ENCODE measurements around the gene TMEM222.
A peak's percentile ranks its signal among the peaks of the same experiment; 100 is the strongest.

Gene TMEM222

DNA sequence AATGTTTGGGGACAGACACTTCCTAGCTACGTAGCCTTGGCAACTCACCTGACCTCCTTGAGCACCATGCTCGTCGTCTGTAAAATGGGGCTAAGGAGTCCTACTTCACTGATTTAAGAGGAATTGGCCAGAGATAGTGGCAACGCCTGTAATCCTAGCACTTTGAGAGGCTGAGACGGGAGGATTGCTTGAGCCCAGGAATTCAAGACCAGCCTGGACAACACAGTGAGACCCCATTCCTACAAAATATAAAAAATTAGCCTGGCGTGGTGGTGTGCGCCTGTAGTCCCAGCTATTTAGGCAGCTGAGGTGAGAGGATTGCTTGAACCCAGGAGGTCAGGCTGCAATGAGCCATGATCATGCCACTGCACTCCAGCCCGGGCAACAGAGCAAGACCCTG, 24.4 kb downstream of the TMEM222 start:
- 100% methylated on average over 3 of the region's 8 CpGs for WGBS (ENCODE audit: insufficient coverage)

GRCh38 chr1:27346991-27347624, 25.1 kb downstream of the TMEM222 start:
- Histone ChIP-seq H3K9me3 (ENCODE audit: control extremely low read depth in 1 of 5, control insufficient read depth in 4 of 5, insufficient read depth in 2 of 5, low read depth in 1 of 5, low read length in 4 of 5) (no peaks in the 10 kb centered on the region), H3K36me3 (ENCODE audit: control insufficient read depth in 4 of 4, insufficient read depth in 4 of 4, low read length in 3 of 4) (peaks cover 0 to 54% (median 22%) of the 10 kb centered on the region in 4 experiments), H3K4me3 (ENCODE audit: control insufficient read depth in 1 of 7, extremely low read depth in 1 of 7, insufficient read depth in 4 of 7, low read depth in 2 of 7, low read length in 6 of 7) (no peak overlapping the region), H3K4me1 (ENCODE audit: control extremely low read depth in 1 of 4, control insufficient read depth in 4 of 4, insufficient read depth in 4 of 4, low read length in 3 of 4) (peaks cover 0 to 34% (median 27%) of the 10 kb centered on the region in 4 experiments), H3K27ac (ENCODE audit: insufficient read depth in 1 of 2, low read depth in 1 of 2, low read length in 2 of 2, poor library complexity in 1 of 2, severe bottlenecking in 2 of 2) (no peak overlapping the region), H3K27me3 (replicated peaks in 2 of 5; ENCODE audit: control insufficient read depth in 4 of 5, insufficient read depth in 5 of 5, low read length in 4 of 5) (no peaks in the 10 kb centered on the region)
- no peak for DNase-seq
- CTCF ChIA-PET: interaction anchor here (1.2 to 7.2 kb wide), 5 partner anchors 9 to 47 kb away, joined by 4 to 102 read pairs (median 7); no protein-coding TSS in a partner anchor
- POLR2A ChIA-PET: no interaction called here
- 100% methylated on average over 7 of the region's 14 CpGs for WGBS (ENCODE audit: insufficient coverage)

More for the DNA sequence above, 24.4 kb downstream of the TMEM222 start:
- no peak overlapping the region for H3K27ac ChIP-seq (ENCODE audit: insufficient read depth in 1 of 2, low read depth in 1 of 2, low read length in 2 of 2, poor library complexity in 1 of 2, severe bottlenecking in 2 of 2)
- H3K4me1 ChIP-seq (ENCODE audit: control extremely low read depth in 1 of 4, control insufficient read depth in 4 of 4, insufficient read depth in 4 of 4, low read length in 3 of 4): peaks cover 0 to 40% (median 34%) of the 10 kb centered on the region in 4 experiments
- DNase-seq: no peak
- CTCF ChIA-PET: interaction anchor here (1.2 to 7.2 kb wide), 6 partner anchors 10 to 46 kb away, joined by 4 to 102 read pairs (median 9); no protein-coding TSS in a partner anchor
- H3K27me3 ChIP-seq (replicated peaks in 2 of 5; ENCODE audit: control insufficient read depth in 4 of 5, insufficient read depth in 5 of 5, low read length in 4 of 5): no peaks in the 10 kb centered on the region
- H3K9me3 ChIP-seq (ENCODE audit: control extremely low read depth in 1 of 5, control insufficient read depth in 4 of 5, insufficient read depth in 2 of 5, low read depth in 1 of 5, low read length in 4 of 5): no peaks in the 10 kb centered on the region
- no peak overlapping the region for H3K4me3 ChIP-seq (ENCODE audit: control insufficient read depth in 1 of 7, extremely low read depth in 1 of 7, insufficient read depth in 4 of 7, low read depth in 2 of 7, low read length in 6 of 7)
- peaks cover 0 to 50% (median 21%) of the 10 kb centered on the region in 4 experiments for H3K36me3 ChIP-seq (ENCODE audit: control insufficient read depth in 4 of 4, insufficient read depth in 4 of 4, low read length in 3 of 4)
- POLR2A ChIA-PET: no interaction called here

DNA sequence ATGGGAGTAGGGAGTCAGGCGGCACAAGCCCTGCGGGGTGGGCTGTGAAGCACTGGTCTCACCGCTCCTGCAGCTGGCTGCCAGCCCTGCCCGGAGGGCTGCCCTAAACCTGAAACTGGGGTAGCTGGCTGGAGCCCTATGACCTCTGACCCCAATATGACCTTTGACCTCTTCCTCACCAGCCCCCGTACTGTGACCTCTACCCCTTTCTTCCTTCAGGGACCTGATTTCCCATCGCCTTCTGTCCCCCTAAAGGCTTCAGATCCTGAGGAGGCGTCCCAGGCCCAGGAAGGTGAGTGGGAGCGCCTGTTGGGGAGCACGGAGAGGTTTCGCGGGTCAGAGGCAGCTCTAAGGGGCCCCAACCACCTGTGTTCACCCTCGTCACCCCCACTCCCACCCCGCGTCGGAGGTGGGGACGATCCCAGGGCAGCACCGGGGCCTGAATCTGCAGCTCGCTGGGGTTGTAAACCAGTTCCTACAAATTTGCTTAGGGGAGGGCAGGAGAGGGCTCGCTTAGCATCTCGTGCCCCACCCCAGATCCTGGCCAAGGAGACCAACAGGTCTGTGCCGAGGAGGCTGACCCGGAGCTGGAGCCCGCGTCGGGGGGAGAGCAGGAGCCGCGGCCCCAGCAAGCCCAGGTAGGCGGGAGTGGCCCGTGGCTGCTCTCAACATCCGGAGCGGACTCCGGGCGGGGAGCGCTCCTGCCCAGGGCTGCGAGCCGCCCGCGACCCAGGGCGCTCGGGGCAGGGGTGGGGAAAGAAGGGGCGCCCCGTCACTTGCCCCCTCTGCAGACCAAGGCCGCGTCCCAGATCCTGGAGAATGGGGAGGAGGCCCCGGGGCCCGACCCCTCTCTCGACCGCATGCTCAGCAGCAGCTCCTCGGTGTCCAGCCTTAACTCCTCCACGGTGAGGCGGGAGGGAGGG, 27.2 kb downstream of the TMEM222 start:
- H3K4me3 ChIP-seq (ENCODE audit: control insufficient read depth in 1 of 7, extremely low read depth in 1 of 7, insufficient read depth in 4 of 7, low read depth in 2 of 7, low read length in 6 of 7): peak overlapping the region in 6 of 7 experiments; percentile 1 to 64 (median 52)
- WGBS (ENCODE audit: insufficient coverage): 53% methylated on average over 33 of the region's 51 CpGs
- peaks cover 0 to 61% (median 26%) of the 10 kb centered on the region in 4 experiments for H3K36me3 ChIP-seq (ENCODE audit: control insufficient read depth in 4 of 4, insufficient read depth in 4 of 4, low read length in 3 of 4)
- no peaks in the 10 kb centered on the region for H3K9me3 ChIP-seq (ENCODE audit: control extremely low read depth in 1 of 5, control insufficient read depth in 4 of 5, insufficient read depth in 2 of 5, low read depth in 1 of 5, low read length in 4 of 5)
- no peaks in the 10 kb centered on the region for H3K27me3 ChIP-seq (replicated peaks in 2 of 5; ENCODE audit: control insufficient read depth in 4 of 5, insufficient read depth in 5 of 5, low read length in 4 of 5)
- ChIA-PET POLR2A (no interaction called here), CTCF (interaction anchor here (0.7 to 2.2 kb wide), 7 partner anchors 9 to 671 kb away, joined by 3 to 8 read pairs (median 3); no protein-coding TSS in a partner anchor)
- DNase-seq: peak in 2 of 3 donors; percentile 45 to 50
- H3K27ac ChIP-seq (ENCODE audit: insufficient read depth in 1 of 2, low read depth in 1 of 2, low read length in 2 of 2, poor library complexity in 1 of 2, severe bottlenecking in 2 of 2): no peak overlapping the region
- H3K4me1 ChIP-seq (ENCODE audit: control extremely low read depth in 1 of 4, control insufficient read depth in 4 of 4, insufficient read depth in 4 of 4, low read length in 3 of 4): peaks cover 0 to 14% (median 6%) of the 10 kb centered on the region in 4 experiments

- 80% methylated on average over 82 of the region's 84 CpGs for WGBS (ENCODE audit: insufficient coverage)
- ChIA-PET CTCF (interaction anchor here (0.8 to 2.2 kb wide), 6 partner anchors 8 to 238 kb away, joined by 3 to 8 read pairs (median 4); no protein-coding TSS in a partner anchor), POLR2A (interaction anchor here (0.6 kb wide), 1 partner anchor 40 kb away, joined by 3 read pairs; no protein-coding TSS in a partner anchor)
- H3K4me1 ChIP-seq (ENCODE audit: control extremely low read depth in 1 of 4, control insufficient read depth in 4 of 4, insufficient read depth in 4 of 4, low read length in 3 of 4): peaks cover 0 to 14% (median 4%) of the 10 kb centered on the region in 4 experiments
- peak in 2 of 3 donors; percentile 56 to 65 for DNase-seq
- H3K27me3 ChIP-seq (replicated peaks in 2 of 5; ENCODE audit: control insufficient read depth in 4 of 5, insufficient read depth in 5 of 5, low read length in 4 of 5): no peaks in the 10 kb centered on the region
- H3K27ac ChIP-seq (ENCODE audit: insufficient read depth in 1 of 2, low read depth in 1 of 2, low read length in 2 of 2, poor library complexity in 1 of 2, severe bottlenecking in 2 of 2): no peak overlapping the region
- H3K4me3 ChIP-seq (ENCODE audit: control insufficient read depth in 1 of 7, extremely low read depth in 1 of 7, insufficient read depth in 4 of 7, low read depth in 2 of 7, low read length in 6 of 7): peak overlapping the region in 3 of 7 experiments; percentile 58 to 64 (median 62)
- peaks cover 0 to 58% (median 25%) of the 10 kb centered on the region in 4 experiments for H3K36me3 ChIP-seq (ENCODE audit: control insufficient read depth in 4 of 4, insufficient read depth in 4 of 4, low read length in 3 of 4)
- no peaks in the 10 kb centered on the region for H3K9me3 ChIP-seq (ENCODE audit: control extremely low read depth in 1 of 5, control insufficient read depth in 4 of 5, insufficient read depth in 2 of 5, low read depth in 1 of 5, low read length in 4 of 5)
These were observed 28.1 kb downstream of the TMEM222 start for GRCh38 chr1:27349784-27350662.

DNA sequence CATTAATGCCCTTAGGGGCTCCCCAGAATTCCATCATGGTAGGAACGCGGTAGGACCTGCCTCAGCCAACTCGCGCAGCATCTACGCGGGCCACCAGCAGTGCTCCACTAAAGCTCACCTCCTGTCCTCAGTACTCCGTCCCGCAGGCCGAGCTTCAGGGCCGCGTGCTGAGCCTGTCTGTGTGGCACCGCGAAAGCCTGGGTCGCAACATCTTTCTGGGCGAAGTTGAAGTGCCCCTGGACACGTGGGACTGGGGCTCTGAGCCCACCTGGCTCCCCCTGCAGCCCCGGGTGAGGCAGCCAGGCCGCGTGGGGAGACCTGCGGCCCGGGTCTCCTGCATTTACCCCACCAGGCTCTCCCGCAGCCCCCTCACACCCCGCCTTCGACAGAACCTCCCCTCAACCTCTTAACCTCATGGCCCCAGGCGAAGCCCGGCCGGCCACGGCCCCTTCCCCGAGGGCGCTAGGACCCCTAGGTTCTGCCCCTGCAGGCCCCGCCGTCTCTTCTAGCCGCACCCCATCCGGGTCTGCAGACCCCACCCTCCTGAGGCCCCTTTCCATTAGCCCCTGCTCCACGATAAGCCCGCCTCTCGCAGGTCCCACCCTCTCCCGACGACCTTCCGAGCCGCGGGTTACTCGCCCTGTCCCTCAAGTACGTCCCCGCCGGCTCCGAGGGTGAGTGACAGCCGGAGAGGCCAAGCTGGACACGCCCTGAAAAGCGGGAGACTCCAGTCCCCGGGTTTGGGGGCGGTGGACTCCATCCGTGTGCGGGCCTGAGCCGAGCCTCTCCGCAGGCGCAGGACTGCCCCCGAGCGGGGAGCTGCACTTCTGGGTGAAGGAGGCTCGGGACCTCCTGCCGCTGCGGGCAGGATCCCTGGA, 28.9 kb downstream of the TMEM222 start:
- 94% methylated on average over 44 of the region's 62 CpGs for WGBS (ENCODE audit: insufficient coverage)
- Histone ChIP-seq H3K4me1 (ENCODE audit: control extremely low read depth in 1 of 4, control insufficient read depth in 4 of 4, insufficient read depth in 4 of 4, low read length in 3 of 4) (peaks cover 0 to 11% (median 3%) of the 10 kb centered on the region in 4 experiments), H3K27me3 (replicated peaks in 2 of 5; ENCODE audit: control insufficient read depth in 4 of 5, insufficient read depth in 5 of 5, low read length in 4 of 5) (no peaks in the 10 kb centered on the region), H3K36me3 (ENCODE audit: control insufficient read depth in 4 of 4, insufficient read depth in 4 of 4, low read length in 3 of 4) (peaks cover 0 to 57% (median 24%) of the 10 kb centered on the region in 4 experiments), H3K9me3 (ENCODE audit: control extremely low read depth in 1 of 5, control insufficient read depth in 4 of 5, insufficient read depth in 2 of 5, low read depth in 1 of 5, low read length in 4 of 5) (no peaks in the 10 kb centered on the region), H3K27ac (ENCODE audit: insufficient read depth in 1 of 2, low read depth in 1 of 2, low read length in 2 of 2, poor library complexity in 1 of 2, severe bottlenecking in 2 of 2) (no peak overlapping the region), H3K4me3 (ENCODE audit: control insufficient read depth in 1 of 7, extremely low read depth in 1 of 7, insufficient read depth in 4 of 7, low read depth in 2 of 7, low read length in 6 of 7) (no peak overlapping the region)
- ChIA-PET CTCF (interaction anchor here (0.8 to 10.3 kb wide), 3 partner anchors 7 to 37 kb away, joined by 5 to 102 read pairs (median 7); partner anchors contain the start of gene SYTL1), POLR2A (no interaction called here)
- DNase-seq: no peak

Data from common myeloid progenitor, CD34-positive (primary cell).